DMS53 treated with DMSO at 0.1 percent for 48 hours (cell line): ENCODE results near the gene GNGT2.

Experiments
- DNase-seq: peaks from one replicate; lab custom pipeline; 2025; ENCODE audit not compliant: unreplicated experiment; lab: John Stamatoyannopoulos, UW

Gene GNGT2

DNA sequence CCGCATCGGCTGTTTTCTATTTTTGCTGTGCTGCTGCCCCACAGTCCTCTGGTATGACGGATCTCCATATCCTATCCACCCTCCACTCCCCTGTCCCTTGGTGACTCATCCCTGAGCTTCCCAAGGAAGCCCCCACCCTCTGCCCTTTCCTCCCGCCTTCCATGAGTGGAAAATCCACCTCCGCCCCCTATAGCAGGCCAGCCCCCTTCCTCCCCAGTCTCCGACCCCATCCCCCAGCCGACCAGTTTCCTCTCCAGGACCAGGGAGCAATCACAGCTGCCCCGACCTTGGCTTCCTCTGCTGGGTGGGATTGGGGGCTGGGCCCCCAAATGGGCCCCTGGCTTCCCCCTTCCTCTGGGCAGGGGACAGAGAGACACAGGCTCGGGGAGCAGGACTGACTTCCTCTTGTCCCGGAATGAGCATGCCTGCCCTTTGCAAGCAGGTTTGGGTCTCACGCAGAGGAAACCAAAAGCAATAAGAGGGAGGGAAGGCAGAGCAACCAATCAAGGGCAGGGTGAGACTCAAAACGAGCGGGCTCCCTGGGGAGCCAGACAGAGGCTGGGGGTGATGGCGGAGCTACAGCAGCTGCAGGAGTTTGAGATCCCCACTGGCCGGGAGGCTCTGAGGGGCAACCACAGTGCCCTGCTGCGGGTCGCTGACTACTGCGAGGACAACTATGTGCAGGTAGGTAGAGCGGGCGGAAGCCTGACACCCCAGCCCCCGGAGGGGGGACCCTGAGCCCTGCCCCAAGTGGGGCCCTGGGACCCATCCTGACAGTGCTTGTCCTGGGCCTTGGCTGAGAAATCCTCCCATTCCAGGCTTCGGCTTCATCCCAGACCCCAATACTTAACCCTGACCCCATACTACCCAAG is at the start of gene GNGT2, which contains the start of gene ABI3:
TSS of gene GNGT2 (minus strand) at position 417 of the 872 bp plus-strand sequence. CDS start 3,152 bp downstream, outside the sequence.
TSS of gene ABI3 (plus strand) at position 550 of the 872 bp plus-strand sequence. CDS start at position 568, 18 bp downstream.
- DNase-seq: no peak

DNA sequence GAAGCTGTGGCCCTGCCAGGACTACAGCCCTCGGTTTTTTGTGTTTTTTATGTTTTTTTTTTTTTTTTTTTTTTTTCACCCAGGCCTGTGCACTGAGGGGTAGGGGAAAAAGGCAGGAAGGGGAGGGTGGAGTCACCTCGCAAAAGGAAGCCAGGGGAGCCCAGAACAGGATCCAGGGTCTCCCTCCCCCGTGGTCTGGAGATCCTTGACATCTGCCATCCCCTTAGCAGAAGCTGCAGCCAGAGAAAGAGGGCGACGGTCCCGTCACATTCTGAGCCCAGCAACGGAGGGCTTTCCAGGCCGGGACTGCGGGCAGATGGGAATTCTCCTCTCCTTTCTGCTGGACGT is 49.3 kb upstream of the GNGT2 start:
- no peak for DNase-seq

DNA sequence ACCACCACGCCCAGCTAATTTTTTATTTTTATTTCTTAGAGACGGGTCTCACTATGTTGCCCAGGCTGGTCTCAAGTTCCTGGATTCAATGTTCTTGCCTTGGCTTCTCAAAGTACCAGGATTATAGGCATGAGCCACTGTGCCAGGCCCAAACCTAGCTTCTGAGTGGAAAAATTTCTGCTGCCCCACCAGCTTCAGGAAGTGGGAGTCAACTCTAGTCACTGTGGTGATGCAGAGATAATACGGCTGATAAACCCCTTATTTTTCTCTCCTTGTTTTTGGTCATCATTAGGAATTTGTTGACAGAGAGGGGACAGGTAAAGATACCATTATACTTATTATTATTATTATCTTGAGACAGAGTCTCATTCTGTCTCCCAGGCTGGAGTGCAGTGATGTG is 48.0 kb upstream of the GNGT2 start:
- DNase-seq: no peak

DNA sequence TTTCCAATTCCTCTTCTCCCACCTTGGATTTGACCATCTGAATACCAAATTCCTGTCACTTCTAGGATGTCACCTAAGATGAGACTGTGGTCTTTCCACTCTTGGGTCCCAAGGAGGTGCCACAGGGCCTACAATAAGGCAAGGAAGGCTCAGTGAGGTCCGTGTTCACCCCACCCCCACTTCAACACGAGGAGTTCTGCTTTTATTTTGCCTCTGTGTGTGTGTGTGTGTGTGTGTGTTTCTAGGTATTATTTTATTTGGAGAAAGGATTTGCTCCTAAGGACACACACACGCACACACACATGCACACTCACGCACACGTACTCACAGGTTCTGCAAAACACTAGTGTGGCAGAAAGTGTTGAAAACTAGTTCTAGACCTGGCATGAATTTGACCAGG is 44.8 kb upstream of the GNGT2 start:
- DNase-seq: no peak

DNA sequence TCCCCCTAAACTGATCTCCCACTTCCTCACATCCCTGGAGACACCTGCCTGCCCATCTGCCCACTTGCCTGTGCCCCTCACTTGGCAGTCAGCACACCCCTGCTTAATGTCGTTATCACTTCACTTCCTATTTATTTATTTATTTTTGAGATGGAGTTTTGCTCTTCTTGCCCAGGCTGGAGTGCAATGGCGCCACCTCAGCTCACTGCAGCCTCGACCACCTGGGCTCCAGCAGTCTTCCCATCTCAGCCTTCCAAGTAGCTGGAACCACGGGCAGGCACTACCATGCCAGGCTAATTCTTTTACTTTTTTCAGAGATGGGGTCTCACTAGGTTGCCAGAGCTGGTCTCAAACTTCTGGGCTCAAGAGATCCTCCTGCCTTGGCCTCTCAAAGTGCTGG is 43.7 kb upstream of the GNGT2 start:
- no peak for DNase-seq

DNA sequence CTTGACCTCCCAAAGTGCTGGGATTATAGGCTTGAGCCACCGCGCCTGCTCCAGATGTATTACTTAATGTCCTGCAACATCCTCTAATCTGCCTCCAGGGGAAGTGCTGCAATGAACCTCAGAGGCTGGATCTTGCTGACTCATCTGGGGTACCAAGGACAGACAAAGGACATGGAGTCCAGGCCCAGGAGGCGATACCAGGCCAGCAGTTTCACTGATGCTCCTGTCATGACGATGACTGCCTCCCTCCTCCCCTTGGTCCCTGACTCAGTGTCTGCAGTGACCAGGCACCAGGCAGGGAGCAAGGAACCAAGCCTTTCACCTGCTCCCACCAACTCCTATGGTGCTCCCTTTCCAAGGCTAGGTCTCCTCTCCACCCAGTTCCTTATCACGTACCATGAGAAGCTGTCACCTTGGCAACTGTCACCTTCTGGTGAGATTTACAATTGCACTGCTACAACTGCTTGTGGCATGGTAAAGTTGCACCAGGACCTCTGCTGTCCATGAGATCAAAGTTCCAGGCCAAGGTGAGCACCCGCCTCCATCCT is 41.8 kb upstream of the GNGT2 start:
- DNase-seq: no peak

DNA sequence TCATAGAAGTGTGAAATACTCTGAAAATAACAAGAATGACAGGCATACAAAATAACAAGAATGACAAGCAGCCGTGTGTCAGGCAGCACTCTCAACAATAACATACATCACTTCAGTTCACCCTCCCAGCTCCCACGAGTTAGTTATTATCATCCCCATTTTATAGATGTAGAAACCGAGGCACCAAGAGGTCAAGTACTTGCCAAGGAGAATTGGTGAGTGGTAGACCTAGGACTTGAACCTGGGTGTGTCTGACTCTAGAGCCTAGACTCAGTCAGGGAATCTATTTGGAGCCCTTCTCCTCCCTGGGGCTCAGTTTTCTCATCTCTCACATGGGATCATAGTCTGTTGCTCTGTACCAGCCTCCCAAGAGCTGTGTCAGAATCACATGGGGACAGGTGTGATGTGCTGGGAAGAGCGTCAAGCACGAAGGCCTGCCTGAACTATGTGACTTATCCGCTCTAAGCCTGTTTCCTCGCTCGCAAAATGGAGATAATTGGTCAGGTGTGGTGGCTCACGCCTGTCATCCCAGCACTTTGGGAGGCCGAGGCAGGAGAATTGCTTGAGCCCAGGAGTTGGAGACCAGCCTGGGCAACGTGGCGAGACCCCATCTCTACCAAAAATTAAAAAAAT is 39.6 kb upstream of the GNGT2 start:
- no peak for DNase-seq

DNA sequence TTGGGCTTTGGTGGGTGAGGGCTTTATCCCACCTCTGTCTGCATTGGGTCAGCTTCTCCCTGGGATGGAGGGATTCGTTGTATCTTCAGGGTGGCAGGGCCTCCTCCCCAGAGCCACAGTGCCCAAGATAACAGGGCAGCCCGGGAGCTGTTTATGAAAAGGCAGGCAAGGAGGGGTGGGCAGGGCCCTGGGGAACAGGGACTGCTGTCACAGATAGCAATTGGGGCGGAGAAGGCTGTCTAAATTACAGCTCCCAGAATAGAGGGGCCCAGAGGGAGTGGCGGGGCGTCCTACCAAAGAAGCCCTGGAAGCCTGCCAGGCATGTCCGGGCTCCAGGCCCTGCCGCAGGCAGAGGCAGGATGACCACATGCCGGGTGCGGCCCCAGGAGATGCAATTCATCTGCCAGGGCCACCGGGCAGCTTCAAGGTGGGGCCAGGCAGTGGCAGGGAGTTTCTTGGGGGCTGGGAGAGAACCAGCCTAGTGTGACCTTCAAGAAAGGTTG is 39.0 kb upstream of the GNGT2 start:
- no peak for DNase-seq

DNA sequence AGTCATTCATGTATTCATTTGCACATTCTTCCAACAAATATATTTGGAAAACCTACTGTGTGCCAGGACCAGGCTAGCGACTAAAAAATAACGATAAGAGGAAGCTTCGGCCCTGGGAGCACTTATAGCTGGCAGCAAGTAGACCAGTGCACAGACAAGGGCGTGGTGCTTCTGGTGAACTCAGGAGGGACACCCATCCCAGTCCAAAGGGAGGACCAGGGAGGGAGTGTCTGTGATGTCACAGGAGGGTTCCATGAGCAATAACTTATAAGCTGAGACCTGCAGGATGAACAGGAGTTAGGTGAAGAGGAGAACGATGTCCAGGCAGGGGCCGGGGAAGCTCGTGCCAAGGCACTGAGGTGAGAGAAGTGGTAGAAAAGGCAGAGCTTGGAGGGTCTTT is 37.6 kb upstream of the GNGT2 start:
- no peak for DNase-seq

DNA sequence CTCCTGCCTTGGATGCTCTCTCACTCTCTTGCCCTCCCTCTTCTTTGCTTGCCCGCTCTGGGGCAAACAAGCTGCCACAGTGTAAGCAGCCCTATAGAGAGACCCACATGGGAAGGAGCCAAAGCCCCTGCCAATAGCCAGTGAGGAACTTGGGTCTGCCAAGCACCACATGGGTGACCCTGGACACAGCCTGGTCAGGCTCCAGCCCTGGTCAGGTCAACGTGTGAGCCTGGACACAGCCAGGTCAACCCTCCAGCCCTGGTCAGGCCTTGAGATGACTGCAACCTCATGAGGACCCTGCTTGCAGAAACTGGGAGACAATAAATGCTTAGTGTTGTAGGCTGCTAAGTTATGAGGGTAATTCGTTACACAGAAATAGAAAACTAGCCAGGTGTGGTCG is 34.5 kb upstream of the GNGT2 start:
- DNase-seq: no peak

DNA sequence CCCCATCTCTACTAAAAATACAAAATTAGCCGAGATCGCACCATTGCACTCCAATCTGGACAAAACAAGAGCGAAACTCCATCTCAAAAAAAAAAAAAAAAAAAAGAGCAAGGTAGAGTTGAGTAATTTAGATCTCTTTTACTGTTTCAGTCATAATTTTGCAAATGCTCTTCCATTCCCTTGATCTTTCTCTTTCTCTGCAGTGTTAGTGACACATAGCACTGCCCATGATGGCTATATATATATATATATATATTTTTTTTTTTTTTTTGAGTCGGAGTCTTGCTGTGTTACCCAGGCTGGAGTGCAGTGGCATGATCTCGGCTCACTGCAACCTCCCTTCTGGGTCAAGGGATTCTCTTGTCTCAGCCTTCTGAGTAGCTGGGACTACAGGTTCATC is 32.4 kb upstream of the GNGT2 start:
- no peak for DNase-seq

DNA sequence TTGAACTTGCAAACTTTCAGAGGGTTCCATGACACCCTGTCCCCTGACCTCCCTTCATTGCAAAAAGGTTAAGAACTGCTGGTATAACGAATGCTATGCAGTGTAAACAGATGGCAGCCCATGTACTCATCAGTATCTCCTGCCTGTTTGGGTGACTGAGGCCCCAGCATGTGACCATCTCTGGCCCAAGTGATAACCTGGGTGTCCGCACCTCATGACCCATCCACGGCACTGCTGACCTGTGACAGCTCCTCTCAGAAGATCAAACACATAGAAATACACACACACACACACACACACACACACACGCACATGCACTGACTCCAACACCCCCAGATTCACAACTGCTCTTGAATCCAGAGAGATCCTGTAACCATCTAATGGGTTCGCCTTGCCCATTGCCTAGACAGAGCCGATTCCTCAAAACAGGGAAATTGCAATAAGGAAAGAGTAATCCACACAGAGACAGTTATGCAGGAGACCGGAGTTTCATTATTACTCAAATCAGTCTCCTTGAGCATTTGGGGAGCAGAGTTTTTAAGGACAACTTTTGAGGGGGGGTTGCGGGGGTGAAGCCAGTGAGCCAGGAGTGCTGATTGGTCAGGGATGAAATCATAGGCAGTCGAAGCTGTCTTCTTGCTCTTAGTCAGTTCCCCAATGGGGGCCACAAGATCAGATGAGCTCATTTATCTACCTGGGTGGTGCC is 31.5 kb upstream of the GNGT2 start:
- DNase-seq: no peak

DNA sequence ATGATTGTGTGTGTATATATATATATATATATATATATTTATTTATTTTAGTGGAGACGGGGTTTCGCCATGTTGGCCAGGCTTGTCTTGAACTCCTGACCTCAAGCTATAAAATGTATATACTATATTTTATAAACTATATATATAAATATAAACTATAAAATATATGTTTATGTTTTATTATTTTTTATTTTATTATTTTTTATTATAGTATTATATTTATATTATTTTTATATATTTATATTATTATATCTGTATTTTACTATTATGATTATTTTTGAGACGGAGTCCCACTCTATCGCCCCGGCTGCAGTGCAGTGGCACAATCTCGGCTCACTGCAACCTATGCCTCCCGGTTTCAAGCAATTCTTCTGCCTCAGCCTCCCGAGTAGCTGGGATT is 30.7 kb upstream of the GNGT2 start:
- DNase-seq: no peak

DNA sequence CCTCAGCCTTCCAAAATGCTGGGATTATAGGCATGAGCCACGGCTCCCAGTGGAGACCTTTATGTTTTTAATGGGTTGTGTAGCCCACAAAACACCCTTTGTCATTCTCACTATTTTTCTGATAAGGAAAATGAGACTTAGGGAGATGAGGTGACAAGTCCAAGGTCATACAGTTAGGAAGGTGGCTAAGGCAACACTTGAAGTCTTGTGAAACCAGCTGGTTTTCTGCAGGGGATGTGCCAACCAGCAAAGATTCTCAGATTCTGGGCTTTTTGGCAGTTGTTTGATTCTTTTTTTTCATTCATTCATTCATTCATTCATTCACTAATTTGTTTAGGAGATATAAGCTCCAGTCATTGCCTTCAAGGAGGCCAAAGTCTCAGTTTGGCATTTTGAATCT is 30.2 kb upstream of the GNGT2 start:
- no peak for DNase-seq

DNA sequence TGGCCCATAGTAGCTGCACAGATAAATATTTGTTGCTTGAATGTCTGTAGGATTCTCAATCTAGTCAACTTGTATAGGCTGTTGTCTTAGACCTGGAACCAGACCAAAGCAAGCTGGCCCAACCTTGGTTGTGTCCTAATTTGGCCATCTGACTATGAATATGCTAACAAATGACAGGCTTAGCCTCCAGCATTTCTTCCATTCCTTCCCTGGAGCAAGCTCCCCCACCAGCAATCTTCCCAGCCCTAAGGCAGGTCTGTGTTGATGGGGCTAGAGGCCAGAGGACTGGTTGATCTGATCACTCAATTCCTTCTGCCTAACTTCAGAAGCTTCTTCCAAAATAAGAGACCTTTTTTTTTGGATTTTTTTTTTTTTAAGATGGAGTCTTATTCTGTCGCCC is 29.6 kb upstream of the GNGT2 start:
- no peak for DNase-seq

DNA sequence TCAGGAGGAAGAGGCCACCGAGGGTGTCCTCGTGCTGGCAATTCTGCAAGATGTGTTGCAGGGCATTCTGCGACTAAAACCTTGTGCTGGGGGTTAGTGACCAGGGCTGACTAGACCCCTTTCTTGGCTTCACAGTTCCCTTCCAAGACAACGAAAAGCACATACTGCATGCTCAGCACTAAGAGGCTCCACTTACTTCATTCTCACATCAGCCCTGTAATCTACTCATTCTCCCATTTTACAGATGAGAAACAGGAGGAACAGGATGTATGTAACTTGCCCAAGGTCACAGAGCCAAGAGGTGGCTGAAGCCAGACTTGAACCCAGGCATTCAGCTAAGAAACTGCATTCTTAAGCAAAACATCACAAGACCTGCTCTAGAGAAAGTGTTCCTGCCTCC is 25.5 kb upstream of the GNGT2 start:
- DNase-seq: no peak

DNA sequence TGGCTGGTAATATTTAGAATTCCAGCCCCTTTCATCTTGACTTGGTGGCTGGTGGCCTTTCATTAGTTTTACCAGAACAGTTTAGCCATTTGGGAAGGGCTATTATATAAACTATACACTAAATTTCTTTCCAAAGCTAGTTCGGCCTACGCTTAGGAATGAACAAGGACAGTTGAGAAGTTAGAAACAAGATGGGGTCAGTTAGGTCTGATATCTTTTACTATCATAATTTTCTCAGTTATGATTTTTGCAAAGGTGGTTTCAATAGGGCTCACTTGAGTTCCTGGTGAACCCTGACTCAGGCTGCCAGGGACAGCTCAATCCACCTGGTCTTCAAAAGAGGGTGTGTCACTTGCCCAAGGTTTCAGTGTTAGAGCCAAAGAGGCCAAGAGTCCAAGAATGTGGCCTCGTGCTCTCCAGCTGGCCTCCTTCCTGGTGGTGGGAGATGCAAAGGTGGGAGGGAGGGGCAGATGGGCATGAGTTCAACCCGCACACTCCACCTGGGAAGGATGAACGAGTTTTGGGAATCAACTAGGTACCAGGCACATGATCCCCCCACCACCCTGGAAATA is 24.2 kb upstream of the GNGT2 start:
- DNase-seq: no peak

DNA sequence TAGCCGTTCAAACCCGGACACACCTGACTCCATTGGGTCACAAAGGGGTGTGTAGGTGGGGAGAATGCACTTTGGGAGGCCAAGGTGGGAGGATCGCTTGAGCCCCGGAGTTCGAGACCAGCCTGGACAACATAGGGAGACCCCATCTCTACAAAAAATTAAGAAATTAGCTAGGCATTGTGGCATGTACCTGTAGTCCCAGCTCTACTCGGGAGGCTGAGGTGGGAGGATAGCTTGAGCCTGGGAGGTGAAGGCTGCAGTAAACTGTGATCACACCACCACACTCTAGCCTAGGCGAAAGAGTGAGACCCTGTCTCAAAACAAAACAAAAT is 21.2 kb upstream of the GNGT2 start:
- no peak for DNase-seq

DNA sequence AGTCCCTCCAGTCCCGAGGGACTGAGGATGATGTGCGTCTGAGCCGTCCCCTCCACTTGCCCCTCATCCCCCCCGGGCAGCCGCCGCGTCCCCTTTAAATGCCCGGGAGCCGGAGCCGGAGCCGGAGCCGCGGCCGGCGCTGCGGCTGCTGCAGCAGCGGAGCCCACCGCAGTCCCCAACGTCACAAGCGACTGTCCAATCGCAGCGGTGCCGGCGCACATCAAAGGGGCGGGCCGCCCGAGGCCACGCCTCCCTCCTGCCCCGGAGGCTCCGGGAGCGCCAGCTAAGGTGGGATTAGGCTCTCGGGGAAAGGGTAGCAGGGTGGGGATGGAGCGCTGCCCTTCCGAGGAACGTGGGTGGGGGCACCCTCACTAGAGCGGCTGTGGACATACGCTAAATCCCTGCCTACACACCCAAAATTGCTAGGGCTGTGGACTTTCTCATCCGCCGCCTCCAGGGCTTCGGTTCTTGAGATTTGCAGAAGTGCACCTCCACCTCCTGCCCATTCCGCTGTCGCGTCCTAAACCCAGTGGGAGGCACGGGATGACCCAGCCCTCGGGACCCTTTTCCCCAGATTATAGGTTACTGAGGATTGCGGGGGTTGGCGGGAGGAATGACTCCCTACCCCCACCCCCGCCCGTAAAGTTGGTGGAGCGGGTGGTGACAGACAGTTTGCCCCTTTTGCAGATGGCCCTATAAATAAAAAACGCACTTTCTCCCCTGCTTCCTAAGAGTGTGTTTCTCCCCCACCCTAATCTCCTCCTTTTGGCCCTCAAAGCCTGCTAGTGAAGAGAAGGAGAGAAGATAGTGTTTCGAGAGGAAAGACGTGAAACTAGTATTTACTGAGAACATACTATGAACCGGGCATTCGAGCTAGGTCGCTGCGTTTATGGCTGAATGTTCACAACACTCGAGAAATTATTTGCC is 20.5 kb upstream of the GNGT2 start, which contains the start of gene PHOSPHO1:
TSS of gene PHOSPHO1 (minus strand) at position 152 of the 927 bp plus-strand sequence. CDS start 4,096 bp downstream, outside the sequence.
- DNase-seq: no peak
